Stimulated activated naive CD8-positive, alpha-beta T cell treated with anti-CD3 and anti-CD28 coated beads, Interleukin-15, Interleukin-2, amounts not matched to agents 100 U/mL and 50 U/mL, for 24 hours (primary cell): ENCODE results near the gene ATP5PO.
"Not testable (repeated sequence)": the region's sequence is repeated elsewhere in the genome, so short reads cannot be mapped to it uniquely, and the experiment has no call there.

ENCODE experiments used
- ATAC-seq: fragments of 150-1000 bp; cut with Tn5 transposase; one replicate; pipeline ENCODE4 v1.10.0; 2021
- DNase-seq: peaks from one replicate; pipeline ENCODE4 v3.0.0; 2021

Gene ATP5PO

DNA sequence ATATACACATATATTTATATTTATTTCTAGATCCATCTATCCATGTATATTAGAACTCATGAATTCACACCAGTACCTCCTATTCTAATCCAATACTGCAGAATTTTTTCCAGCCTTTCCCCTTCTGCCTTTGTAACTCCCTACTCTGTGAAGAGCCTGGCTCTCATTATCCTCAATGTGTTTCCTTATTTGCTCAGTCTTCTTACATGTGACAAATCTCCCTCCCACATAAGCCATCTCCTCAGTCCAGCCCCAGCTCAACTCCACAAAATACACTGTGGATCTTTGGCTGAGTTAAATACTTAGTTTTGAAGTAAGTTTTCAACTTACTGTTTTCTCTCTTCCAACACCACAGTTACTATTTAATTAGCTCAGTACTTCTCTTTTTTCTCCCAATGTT, 45.7 kb downstream of the ATP5PO start:
- ATAC-seq (no peak), DNase-seq (no peak)

DNA sequence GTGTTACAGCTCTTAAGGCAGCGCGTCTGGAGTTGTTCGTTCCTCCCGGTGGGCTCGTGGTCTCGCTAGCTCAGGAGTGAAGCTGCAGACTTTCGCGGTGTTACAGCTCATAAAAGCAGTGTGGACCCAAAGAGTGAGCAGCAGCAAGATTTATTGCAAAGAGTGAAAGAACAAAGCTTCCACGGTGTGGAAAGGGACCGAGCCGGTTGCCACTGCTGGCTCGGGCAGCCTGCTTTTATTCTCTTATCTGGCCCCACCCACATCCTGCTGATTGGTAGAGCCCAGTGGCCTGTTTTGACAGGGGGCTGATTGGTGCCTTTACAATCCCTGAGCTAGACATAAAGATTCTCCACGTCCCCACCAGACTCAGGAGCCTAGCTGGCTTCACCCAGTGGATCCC, 47.7 kb downstream of the ATP5PO start:
- DNase-seq, ATAC-seq: not testable (repeated sequence)

DNA sequence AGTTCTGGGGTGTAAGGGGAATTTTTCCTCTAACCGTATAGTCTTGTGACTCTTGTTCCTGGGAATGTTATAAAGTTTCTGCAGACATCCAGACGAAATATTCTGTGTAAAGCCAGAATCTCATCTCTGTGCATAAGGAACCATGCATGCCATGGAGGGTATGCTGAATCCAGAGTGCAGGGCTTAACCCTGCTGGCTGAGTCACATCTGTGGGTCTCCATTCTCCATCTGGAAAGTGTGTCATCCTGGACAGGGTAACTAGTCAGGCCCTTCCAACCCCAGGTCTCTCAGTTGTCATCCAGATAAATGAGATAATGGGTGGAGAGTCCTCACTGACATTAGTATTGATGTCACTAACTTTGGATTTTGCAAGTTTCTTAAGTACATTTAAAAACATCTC, 48.8 kb downstream of the ATP5PO start:
- no peak for DNase-seq
- ATAC-seq, result no peak

DNA sequence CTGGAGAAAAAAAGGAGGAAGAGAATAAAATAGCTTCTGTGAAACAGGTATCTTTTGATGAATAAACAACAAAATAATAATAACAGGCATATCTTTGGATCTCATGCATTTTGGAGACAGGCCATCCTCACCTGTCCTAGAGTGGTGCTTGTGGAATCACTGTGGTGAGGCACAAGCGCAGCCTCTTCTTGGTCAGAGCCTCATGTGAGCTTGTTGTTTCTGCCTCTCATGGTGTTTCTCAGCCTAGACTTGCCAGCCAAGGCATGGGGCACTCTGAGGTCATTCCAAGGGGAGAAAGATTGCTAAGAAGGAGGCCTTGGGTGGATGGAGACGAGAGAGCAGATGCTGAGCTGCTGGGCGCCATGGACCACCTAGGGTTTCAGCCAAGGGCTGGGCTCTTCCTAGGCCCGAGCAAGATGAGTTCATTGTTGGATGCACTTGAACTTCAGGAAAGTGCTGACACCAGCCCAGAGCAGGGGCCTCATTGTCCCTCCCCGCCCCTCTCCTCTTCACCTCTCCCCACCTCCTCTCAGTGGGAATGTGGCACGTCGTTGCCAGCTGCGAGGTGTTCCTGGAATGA, 49.5 kb downstream of the ATP5PO start:
- peak; percentile 28 for ATAC-seq
- DNase-seq, result no peak

DNA sequence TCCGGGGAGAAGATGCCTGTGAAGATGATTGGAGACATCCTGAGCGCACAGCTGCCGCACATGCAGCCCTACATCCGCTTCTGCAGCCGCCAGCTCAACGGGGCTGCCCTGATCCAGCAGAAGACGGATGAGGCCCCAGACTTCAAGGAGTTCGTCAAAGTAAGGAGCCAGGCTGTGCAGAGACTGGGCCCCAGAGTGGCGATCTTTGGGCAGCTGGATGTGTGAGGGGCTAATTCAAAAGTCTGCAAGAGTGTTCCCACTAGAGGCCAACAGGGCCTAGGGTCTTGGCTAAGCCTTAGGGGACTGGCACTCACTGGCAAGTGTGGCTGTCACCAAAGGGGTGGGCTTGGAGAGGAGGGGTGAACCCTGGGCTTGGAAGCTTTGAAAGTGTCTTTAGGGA, 50.4 kb downstream of the ATP5PO start:
- no peak for ATAC-seq
- DNase-seq, result no peak

DNA sequence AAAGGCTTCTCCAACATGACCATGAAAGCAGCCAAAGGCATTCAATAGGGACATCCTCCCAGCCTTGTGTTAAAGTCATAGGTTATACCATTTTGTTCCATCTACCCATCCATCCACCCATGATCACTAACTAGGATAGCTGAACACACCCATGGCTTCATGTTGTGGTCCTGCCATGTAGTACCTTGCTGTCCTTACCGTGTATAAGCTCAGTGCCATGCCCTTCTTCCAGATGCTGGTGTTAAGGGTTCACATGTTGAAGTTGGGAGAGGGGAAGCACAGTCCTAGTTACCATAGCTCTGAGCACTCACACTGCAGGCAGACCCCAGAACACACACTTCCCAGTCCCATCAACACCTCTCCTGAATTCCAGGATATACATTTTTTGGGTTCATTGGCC, 51.5 kb downstream of the ATP5PO start:
- ATAC-seq (no peak), DNase-seq (no peak)

DNA sequence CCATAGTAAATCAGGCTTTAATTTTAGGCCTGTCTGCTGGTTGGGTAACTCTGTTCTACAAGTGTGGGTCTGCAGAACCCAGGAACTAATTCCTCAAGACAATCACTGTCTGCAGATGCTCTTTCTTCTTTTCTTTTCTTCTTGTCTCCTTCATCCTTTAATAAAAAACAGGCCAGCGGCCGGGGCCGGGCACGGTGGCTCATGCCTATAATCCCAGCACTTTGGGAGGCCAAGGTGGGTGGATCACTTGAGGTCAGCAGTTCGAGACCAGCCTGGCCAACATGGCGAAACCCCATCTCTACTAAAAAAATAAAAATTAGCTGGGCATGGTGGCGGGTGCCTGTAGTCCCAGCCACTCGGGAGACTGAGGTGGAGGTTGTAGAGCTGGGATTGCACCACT, 52.4 kb downstream of the ATP5PO start:
- not testable (repeated sequence) for ATAC-seq, DNase-seq

DNA sequence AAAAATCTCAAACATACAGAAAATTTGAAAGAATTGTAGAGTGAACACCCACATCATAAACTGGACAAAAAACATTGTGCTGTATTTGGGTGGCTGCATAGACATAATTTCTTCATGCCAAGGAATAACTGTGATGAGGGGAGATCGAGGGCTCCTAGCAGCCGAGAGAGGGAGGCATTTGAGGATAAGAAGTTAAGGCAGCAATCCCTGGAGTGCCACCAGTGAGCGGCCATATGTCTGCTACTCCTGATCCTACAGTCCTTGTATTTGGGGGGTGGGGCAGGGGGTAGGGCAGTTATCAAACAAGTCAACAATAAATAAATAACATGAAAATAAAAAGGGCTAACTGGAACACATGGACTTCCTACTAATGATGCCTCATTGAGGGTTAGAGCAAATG, 54.5 kb downstream of the ATP5PO start:
- DNase-seq, result no peak
- ATAC-seq, result no peak

DNA sequence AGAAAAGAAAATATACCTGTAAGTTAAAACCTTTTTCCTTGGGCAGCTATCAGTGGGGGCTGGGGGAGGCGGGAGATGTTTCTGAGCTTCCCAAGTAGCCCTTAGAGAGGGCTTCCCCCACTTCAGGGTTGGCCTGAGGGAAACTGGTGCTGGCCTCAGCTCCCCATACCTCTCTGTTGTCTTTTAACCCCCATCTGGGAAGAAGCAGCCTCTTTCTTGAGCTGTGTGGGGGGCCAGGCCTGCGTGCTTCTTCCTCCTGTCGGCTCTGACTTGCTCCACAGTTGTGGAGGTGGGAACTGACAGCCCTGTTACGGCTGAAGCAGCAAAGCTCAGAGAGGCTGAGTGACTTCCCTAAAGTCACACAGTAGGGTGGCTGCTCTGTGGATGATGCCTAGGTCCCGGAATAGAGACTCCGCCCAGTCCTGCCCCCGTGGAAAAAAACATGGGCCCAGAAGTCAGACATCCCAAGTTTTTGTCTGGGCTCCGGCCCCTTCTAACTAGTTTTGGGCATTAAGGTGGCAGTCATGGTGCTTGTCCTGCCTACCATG, 55.2 kb downstream of the ATP5PO start:
- ATAC-seq (no peak), DNase-seq (no peak)

DNA sequence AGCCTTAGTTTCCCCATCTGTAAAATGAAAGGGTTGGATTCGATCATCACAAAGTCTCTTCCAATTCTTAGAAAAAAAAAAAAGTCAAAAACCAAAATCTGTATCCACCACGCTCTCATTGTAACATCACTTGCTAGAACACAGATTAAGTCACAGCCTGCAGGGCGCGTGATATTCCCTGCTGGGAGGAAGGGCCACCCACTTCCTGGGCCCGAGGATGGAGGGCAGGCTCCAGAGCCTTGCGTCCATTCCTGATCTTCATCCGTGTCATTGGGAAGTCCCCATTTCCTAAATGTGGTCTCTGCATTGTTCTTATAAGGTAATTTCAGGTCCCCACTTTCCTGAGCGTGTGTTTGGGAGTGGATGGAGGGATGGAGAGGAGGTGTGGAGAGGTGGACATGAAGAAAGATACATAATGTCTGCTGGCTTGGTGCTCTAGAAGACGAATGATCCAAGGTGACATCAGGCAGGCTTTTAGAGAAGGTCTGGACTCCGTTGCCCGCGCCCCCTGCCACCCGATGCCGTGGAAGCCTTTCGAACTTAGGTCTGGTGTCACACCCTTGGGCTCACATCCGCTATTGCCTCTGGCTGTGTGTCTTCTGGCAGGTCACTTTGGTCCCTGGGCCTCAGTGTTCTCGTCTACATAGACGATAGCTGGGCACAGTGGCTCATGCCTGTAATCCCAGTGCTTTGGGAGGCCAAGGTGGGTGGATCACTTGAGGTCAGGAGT, 56.1 kb downstream of the ATP5PO start:
- no peak for DNase-seq
- no peak for ATAC-seq

DNA sequence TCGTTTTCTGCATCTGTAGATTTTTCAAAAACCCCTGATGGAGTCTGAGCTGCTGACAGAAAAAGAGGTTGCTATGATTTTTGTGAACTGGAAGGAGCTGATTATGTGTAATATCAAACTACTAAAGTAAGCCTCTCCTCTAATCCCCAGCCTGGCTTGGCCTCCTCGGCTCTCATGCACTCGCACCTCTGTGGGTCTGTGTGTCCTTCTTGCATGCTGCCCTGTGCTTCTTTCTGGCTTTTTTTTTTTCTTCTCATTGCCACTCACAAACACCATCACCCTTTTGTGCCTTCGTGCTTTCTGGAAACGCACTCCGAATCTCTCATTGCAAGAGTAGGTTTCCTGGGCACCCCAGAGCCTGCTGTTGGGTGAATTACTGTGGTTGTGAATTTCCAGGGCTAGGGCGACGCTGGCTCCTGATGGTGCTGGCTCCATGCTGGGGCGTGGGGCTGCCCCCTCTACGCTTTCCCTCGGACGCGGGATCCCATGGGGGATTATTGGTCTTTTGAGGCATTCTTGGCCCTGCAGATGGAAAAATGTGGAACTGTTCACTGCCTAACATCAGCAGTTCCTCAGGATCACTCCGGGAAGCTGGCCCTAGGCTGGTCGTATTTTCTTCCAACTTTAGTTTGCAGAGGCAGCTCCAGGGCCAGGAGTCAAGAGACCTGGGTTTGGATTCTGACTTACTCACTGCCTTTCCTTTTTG, 56.8 kb downstream of the ATP5PO start:
- no peak for ATAC-seq
- DNase-seq, result no peak

DNA sequence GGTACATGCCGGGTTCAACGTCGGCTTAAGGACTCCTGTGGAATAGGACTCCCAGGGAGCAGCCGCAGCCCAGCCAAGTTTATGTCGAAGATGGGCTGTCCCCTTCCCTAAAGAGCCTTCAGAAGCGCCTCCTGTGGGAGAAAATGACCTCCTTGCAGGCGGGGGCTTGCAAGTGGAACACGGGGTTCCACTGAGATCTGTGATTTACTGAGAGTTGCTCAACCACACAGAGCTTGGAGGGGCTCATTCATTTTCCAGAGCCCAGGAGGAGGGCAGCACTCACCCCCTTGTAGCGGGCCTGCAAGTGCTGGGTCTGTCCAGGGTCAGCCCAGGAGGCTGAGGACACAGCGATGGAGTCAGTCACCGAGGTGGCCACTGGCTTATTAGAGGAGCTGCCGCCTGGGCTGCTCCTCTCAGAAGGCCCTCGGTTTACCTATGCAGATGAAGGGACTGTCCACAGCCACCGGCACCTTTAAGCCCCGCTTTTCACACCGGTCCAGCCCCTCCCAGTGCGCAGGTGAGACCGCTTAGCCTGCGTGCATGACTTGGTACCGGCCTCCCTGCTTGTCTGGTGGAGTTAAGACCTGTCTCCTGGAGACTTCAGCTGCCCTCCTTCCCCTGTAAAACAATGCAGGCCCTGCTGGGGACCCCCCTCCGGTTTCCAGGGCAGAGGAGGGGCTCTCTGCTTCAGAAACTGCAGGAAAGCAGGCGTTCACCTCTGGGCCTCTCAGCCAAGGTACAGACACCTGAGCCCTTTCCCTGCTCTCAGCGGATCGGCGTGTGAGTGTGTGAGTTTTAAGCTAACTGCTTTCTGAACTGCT, 57.5 kb downstream of the ATP5PO start:
- no peak for ATAC-seq

DNA sequence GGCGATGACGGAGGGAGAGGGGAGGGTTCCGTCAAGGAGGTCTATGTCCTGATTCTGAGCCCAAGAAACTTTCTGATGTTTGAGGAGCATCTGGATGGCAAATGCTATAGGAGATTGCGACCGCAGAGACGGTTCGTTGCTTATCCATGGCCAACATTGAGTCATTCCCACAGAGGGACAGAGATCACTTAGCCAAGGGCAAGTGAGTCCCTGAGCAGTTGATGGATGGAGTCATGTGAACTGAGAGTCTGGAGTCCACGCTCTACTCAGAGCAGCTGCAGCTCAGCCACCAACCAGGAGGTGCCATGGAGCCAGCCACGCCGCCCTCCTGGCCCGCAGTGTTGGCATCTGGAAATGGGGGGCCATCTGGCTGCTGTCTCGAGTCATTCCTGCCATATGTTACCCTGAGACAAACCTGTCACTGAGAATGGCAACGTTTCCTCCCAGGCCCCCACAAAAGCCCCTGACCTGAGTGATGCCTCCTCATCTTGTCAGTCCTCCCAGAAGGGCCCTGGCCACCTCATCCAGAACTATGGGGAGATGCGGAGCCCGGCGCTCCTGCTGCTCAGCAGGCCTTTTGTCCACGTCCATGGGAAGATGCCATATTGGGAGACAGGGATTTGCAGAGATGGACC, 58.6 kb downstream of the ATP5PO start:
- ATAC-seq, result no peak
- no peak for DNase-seq

More for the DNA sequence above, 57.5 kb downstream of the ATP5PO start:
- DNase-seq, result no peak

DNA sequence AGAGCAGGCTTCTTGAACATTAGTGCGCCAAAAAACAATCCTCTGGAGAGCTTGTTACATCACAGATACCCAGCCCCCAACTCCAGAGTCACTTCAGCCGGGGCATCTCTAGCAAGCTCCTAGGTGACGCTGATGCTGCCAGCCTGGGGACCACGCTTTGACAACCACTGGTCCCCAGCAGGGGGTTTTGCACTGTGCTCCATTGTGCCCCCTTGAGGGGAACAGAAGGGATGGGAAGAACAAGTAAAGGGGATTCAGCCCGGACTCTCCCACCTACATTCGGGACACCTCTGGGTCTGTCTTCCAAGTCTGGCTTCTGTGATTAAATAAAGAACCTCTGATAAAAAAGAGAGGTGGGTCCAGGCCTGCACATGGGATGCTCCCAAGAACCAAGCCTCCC, 60.4 kb downstream of the ATP5PO start:
- ATAC-seq (no peak), DNase-seq (no peak)

DNA sequence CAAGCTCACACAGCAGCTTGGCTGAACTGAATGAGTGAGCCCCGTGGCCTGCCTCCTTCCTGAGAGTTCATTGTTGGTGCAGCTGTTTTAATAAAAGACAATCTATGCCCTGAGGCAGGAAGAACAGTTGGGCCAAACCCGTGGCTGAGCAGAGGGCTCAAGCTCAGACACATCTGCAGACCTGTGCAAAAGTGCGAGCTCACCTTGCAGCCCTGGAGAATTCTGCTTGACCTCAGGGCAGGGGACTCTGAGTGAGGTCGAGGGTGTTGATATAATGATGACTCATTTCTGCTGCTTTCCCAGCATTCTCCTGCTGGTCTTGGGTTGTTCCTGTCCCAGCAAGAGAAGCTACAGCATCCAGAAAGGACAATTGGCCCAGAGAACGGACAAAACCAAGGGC, 61.0 kb downstream of the ATP5PO start:
- DNase-seq (no peak), ATAC-seq (no peak)
